Kidney (tissue), 14 donors: ENCODE results near the gene SLC22A31. TPM values are rescaled to one million over a fixed set of nuclear protein-coding genes. Genes with fewer than 3 reads are reported as not detected.

Source experiments
- DNase-seq, 5 donors: peaks; one replicate each; pipeline ENCODE4 v3.0.0-alpha.2; 2013 to 2020
- FAIRE-seq: peaks from 2 replicates; lab custom pipeline; 2012; peaks lifted over from hg19 to GRCh38; lab: Jason Lieb, UNC
- H3K27ac ChIP-seq, 2 donors: one replicate each; pipeline ENCODE4 v1.7.0; 2013; ENCODE audit warnings: low read depth in 2 of 2, low read length in 2 of 2, inconsistent platforms in 1 of 2
- H3K27me3 ChIP-seq: one replicate; pipeline ENCODE4 v1.7.1; 2013; ENCODE audit warnings: low read length, inconsistent platforms; ENCODE audit not compliant: control insufficient read depth, insufficient read depth
- H3K36me3 ChIP-seq, 3 donors: one replicate each; pipeline versions ENCODE4 v1.7.0 to v1.7.1; 2013; ENCODE audit warnings: low read length in 3 of 3, control low read depth in 1 of 3, inconsistent platforms in 1 of 3; ENCODE audit not compliant: insufficient read depth in 3 of 3, control insufficient read depth in 2 of 3
- H3K4me1 ChIP-seq, 3 donors: one replicate each; pipeline versions ENCODE4 v1.7.0 to v1.7.1; 2013; ENCODE audit warnings: low read length in 3 of 3, inconsistent platforms in 1 of 3, low read depth in 1 of 3; ENCODE audit not compliant: control insufficient read depth in 2 of 3, insufficient read depth in 2 of 3
- H3K4me3 ChIP-seq, 3 donors: one replicate each; pipeline versions ENCODE4 v1.7.0 to v1.8.1; 2013; ENCODE audit warnings: low read length in 3 of 3, control low read depth in 1 of 3, inconsistent platforms in 1 of 3
- H3K9ac ChIP-seq, 3 donors: one replicate each; pipeline versions ENCODE4 v1.7.0 to v1.7.1; 2013; ENCODE audit warnings: low read length in 3 of 3, control low read depth in 1 of 3, inconsistent platforms in 1 of 3
- H3K9me3 ChIP-seq, 3 donors: one replicate each; pipeline versions ENCODE4 v1.7.0 to v1.7.1; 2013; ENCODE audit warnings: low read length in 3 of 3, control low read depth in 1 of 3, inconsistent platforms in 1 of 3; ENCODE audit not compliant: control insufficient read depth in 2 of 3, insufficient read depth in 1 of 3
- intact Hi-C: fragments of 100-400 bp; cut with DNase I; formaldehyde crosslinking; loops from one replicate; pipeline ENCODE4 v1.11.1; 2022
- polyA plus RNA-seq: library from polyadenylated mRNA; stranded (reverse); fragments of 350-450 nt; fragmentation: Illumina TruSeq; extraction: RNeasy Lipid Tissue Mini Kit (QIAGEN cat#74804); gene quantifications from one replicate; pipeline ENCODE4 v1.2.3, GENCODE V29; 2014; ENCODE audit warnings: low read depth, low replicate concordance; ENCODE audit not compliant: insufficient read depth
- total RNA-seq: library from RNA; stranded (reverse); fragmentation: NEBNext Ultra II Directional; extraction: Animal tissue kit (Norgen Biotek cat#: 25700); gene quantifications from one replicate; pipeline ENCODE4 v1.2.1, GENCODE V29; 2021
- TF ChIP-seq, protein P1 (sequence below): IDR thresholded peaks from 3 replicates; pipeline ENCODE4 v1.5.1; 2012; ENCODE audit warnings: mild to moderate bottlenecking, moderate library complexity, borderline replicate concordance; ENCODE audit not compliant: insufficient read depth; ENCODE audit errors: extremely low read depth
- donor health status: control.
- donor health status: control.
- donor health status: control.
- donor health status: control.
- donor health status: control.
- donor health status: DM: yes; HTN: yes; CAD: no.
- donor health status: Normal renal cell carcinoma (clear cell type).

Gene SLC22A31
- total and polyA plus RNA-seq, 2 donors from 2014 or later = 0.47 to 1.8 TPM

DNA sequence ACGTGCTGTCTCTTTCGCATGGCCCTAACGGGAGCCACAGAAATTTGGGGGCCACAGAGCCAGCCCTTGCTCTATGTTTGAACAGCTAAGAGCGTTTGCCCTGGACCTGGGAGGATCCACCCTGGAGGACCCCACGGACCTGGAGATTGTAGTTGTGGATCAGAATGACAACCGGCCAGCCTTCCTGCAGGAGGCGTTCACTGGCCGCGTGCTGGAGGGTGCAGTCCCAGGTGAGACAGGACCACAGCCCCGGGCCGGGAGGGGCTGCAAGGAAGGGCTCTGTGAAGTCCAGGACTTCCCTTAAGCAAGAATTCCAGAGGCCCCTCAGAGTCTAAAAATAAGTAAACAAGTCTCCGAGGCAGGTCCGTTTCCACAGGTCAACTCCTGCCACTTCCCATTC lies 16.9 kb downstream of the SLC22A31 start:
- no peak for FAIRE-seq
- no peaks in the 10 kb centered on the region for H3K4me1 ChIP-seq
- no peak overlapping the region for H3K9ac ChIP-seq
- intact Hi-C loops = no loop called here
- H3K4me3 ChIP-seq = no peak overlapping the region
- DNase-seq = no peak
- H3K9me3 ChIP-seq = no peaks in the 10 kb centered on the region
- H3K36me3 ChIP-seq = no peaks in the 10 kb centered on the region
- no peaks in the 10 kb centered on the region for H3K27me3 ChIP-seq
- TF ChIP-seq, protein P1, sequence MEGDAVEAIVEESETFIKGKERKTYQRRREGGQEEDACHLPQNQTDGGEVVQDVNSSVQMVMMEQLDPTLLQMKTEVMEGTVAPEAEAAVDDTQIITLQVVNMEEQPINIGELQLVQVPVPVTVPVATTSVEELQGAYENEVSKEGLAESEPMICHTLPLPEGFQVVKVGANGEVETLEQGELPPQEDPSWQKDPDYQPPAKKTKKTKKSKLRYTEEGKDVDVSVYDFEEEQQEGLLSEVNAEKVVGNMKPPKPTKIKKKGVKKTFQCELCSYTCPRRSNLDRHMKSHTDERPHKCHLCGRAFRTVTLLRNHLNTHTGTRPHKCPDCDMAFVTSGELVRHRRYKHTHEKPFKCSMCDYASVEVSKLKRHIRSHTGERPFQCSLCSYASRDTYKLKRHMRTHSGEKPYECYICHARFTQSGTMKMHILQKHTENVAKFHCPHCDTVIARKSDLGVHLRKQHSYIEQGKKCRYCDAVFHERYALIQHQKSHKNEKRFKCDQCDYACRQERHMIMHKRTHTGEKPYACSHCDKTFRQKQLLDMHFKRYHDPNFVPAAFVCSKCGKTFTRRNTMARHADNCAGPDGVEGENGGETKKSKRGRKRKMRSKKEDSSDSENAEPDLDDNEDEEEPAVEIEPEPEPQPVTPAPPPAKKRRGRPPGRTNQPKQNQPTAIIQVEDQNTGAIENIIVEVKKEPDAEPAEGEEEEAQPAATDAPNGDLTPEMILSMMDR = no peak
- H3K27ac ChIP-seq = no peak overlapping the region

GRCh38 chr16:89179656-89180315 lies 20.6 kb downstream of the SLC22A31 start:
- no peak overlapping the region for H3K4me3 ChIP-seq
- no peak for FAIRE-seq

DNA sequence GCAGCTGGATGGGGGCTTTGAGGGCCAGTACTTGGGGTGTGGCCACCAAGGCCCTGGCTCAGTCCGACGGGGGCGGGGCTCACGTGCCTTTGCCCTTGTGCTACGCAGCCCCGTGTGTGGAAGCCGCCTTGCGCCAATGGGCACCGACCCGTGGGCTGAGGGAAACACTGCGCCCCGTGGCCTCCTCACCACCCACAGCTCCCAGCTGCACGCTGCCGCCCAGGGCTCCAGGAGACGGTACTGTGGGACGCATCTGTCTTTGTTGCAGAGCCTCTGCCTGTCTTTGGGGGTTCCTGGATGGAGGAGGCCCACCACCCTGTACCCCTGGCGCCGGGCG lies 21.2 kb downstream of the SLC22A31 start:
- Histone ChIP-seq H3K27me3 (no peaks in the 10 kb centered on the region), H3K4me3 (no peak overlapping the region), H3K36me3 (no peaks in the 10 kb centered on the region), H3K9me3 (no peaks in the 10 kb centered on the region), H3K4me1 (no peaks in the 10 kb centered on the region), H3K27ac (no peak overlapping the region), H3K9ac (no peak overlapping the region)
- intact Hi-C loops = no loop called here
- DNase-seq (no peak), FAIRE-seq (no peak)
- TF ChIP-seq, protein P1 = no peak

More at GRCh38 chr16:89179656-89180315, 20.6 kb downstream of the SLC22A31 start:
- Histone ChIP-seq H3K9me3 (no peaks in the 10 kb centered on the region), H3K27me3 (no peaks in the 10 kb centered on the region), H3K36me3 (no peaks in the 10 kb centered on the region), H3K4me1 (no peaks in the 10 kb centered on the region), H3K27ac (no peak overlapping the region), H3K9ac (no peak overlapping the region)
- TF ChIP-seq, protein P1 = no peak
- no peak for DNase-seq
- intact Hi-C loops = no loop called here
